Right atrium auricular region (tissue), 2 donors: ENCODE data around the gene CST9. TPM values are rescaled to one million over a fixed set of nuclear protein-coding genes. Genes with fewer than 3 reads are reported as not detected.

Source experiments
- DNase-seq: peaks from one replicate; pipeline ENCODE4 v3.0.0-alpha.2; 2019; ENCODE audit warnings: low spot score
- H3K27ac ChIP-seq, 2 donors: fragments of 200-600 bp; sonication (generic); 1 replicate in 1 of 2; 2 replicates in 1 of 2; pipeline ENCODE4 v1.5.1; 2016 to 2019
- H3K27me3 ChIP-seq, 2 donors: fragments of 200-600 bp; sonication (generic); one replicate each; pipeline versions ENCODE4 v1.5.1 to v1.6.0; 2017 to 2019
- H3K36me3 ChIP-seq: fragments of 200-600 bp; sonication (generic); one replicate; pipeline ENCODE4 v1.5.1; 2016
- H3K4me1 ChIP-seq, 2 donors: fragments of 200-600 bp; sonication (generic); one replicate each; pipeline versions ENCODE4 v1.5.1 to v1.6.0; 2017 to 2019
- H3K4me3 ChIP-seq, 2 donors: fragments of 200-600 bp; sonication (generic); 1 replicate in 1 of 2; 2 replicates in 1 of 2; pipeline ENCODE4 v1.5.1; 2017 to 2019; ENCODE audit warnings: mild to moderate bottlenecking in 1 of 2, moderate library complexity in 1 of 2
- H3K9me3 ChIP-seq, 2 donors: fragments of 200-600 bp; sonication (generic); one replicate each; pipeline ENCODE4 v1.5.1; 2019
- CTCF ChIP-seq, 2 donors: fragments of 200-600 bp; sonication (generic); IDR thresholded peaks; one replicate each; pipeline ENCODE4 v1.5.1; 2019; ENCODE audit warnings: antibody characterized with exemption in 2 of 2
- total RNA-seq, 2 donors: library from RNA; depleted of rRNA; stranded (reverse); fragments of >200 nt; gene quantifications; one replicate each; pipeline ENCODE4 v1.1.0, GENCODE V29; 2016

Gene CST9
- total RNA-seq, 2 donors from 2014 or later, result not detected

GRCh38 chr20:23613676-23614075 is 8.0 kb upstream of the CST9 start:
- Histone ChIP-seq H3K9me3 (no peaks in the 10 kb centered on the region), H3K36me3 (no peaks in the 10 kb centered on the region), H3K27me3 (no peaks in the 10 kb centered on the region), H3K4me3 (no peak overlapping the region), H3K4me1 (peaks cover 0 to 13% of the 10 kb centered on the region in 2 donors), H3K27ac (peak overlapping the region; percentile 10 to 32)
- no peak for DNase-seq
- no peak for TF ChIP-seq CTCF (IDR thresholded peaks at IDR 0.05)

GRCh38 chr20:23612396-23612795 is 6.7 kb upstream of the CST9 start:
- H3K36me3 ChIP-seq, result no peaks in the 10 kb centered on the region
- no peaks in the 10 kb centered on the region for H3K27me3 ChIP-seq
- H3K27ac ChIP-seq, result no peak overlapping the region
- no peak for TF ChIP-seq CTCF (IDR thresholded peaks at IDR 0.05)
- peaks cover 0 to 13% of the 10 kb centered on the region in 2 donors for H3K4me1 ChIP-seq
- DNase-seq, result no peak
- H3K9me3 ChIP-seq, result no peaks in the 10 kb centered on the region
- H3K4me3 ChIP-seq, result no peak overlapping the region

- H3K4me1 ChIP-seq, result peaks cover 0 to 13% of the 10 kb centered on the region in 2 donors
- no peak for TF ChIP-seq CTCF (IDR thresholded peaks at IDR 0.05)
- no peaks in the 10 kb centered on the region for H3K27me3 ChIP-seq
- H3K9me3 ChIP-seq, result no peaks in the 10 kb centered on the region
- H3K36me3 ChIP-seq, result no peaks in the 10 kb centered on the region
- H3K27ac ChIP-seq, result no peak overlapping the region
- no peak for DNase-seq
- no peak overlapping the region for H3K4me3 ChIP-seq
Measured at GRCh38 chr20:23609486-23610109, 3.9 kb upstream of the CST9 start.

GRCh38 chr20:23608251-23608846 is 2.6 kb upstream of the CST9 start:
- no peak overlapping the region for H3K27ac ChIP-seq
- TF ChIP-seq CTCF (IDR thresholded peaks at IDR 0.05), result no peak
- peaks cover 0 to 3% of the 10 kb centered on the region in 2 donors for H3K4me1 ChIP-seq
- no peaks in the 10 kb centered on the region for H3K9me3 ChIP-seq
- H3K27me3 ChIP-seq, result no peaks in the 10 kb centered on the region
- H3K4me3 ChIP-seq, result no peak overlapping the region
- DNase-seq, result no peak
- no peaks in the 10 kb centered on the region for H3K36me3 ChIP-seq

GRCh38 chr20:23607497-23608245 is 2.0 kb upstream of the CST9 start:
- Histone ChIP-seq H3K36me3 (no peaks in the 10 kb centered on the region), H3K4me3 (no peak overlapping the region), H3K27ac (no peak overlapping the region), H3K27me3 (no peaks in the 10 kb centered on the region), H3K9me3 (no peaks in the 10 kb centered on the region), H3K4me1 (no peaks in the 10 kb centered on the region)
- DNase-seq, result no peak
- TF ChIP-seq CTCF (IDR thresholded peaks at IDR 0.05), result no peak
